Esophagus muscularis mucosa (tissue), 4 donors: ENCODE results near the gene SOWAHA.

Experiments
- EP300 ChIP-seq: sonication (generic); formaldehyde crosslinking; IDR thresholded peaks from one replicate; pipeline ENCODE4 v1.6.1; 2017; ENCODE audit warnings: antibody characterized with exemption
- POLR2A ChIP-seq: fragments of 450-650 bp; IDR thresholded peaks from one replicate; pipeline ENCODE4 v1.6.1; 2017; ENCODE audit warnings: antibody characterized with exemption, moderate library complexity, mild to moderate bottlenecking, low read depth
- POLR2AphosphoS5 ChIP-seq, 2 donors: sonication (generic); formaldehyde crosslinking; IDR thresholded peaks; one replicate each; pipeline ENCODE4 v1.6.1; 2017; ENCODE audit warnings: antibody characterized with exemption in 2 of 2
- TF ChIP-seq, protein P1 (sequence below), 3 experiments: fragments of 200-600 bp in 2 of 3; fragments of 450-650 bp in 1 of 3; sonication (generic) in 2 of 3; IDR thresholded peaks; one replicate each; pipeline ENCODE4 v1.5.1; 2017 to 2019; ENCODE audit warnings: antibody characterized with exemption in 3 of 3, mild to moderate bottlenecking in 2 of 3, moderate library complexity in 1 of 3

DNA sequence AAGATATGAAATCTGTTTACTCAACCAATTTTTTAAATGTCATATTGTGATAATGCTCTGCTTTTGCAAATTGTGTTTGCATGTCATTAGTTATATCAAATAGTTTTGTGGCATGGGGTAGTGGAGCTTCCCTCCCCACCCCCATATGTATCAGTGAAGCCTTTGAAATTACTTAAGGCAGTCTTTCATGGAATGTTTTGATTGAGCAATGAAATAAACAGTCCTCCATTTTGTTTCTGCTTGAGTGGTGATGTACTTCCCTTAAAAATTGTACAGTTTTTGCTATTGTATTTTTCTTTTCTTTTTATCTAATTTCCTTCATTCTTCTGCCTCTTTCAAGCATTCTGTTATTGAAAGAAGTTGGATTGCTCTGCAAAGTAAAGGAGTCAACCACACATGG is 3.5 kb downstream of the SOWAHA start:
- TF ChIP-seq POLR2A (no peak), POLR2AphosphoS5 (IDR thresholded peaks at IDR 0.05) (no peak), EP300 (no peak)
- TF ChIP-seq, protein P1, sequence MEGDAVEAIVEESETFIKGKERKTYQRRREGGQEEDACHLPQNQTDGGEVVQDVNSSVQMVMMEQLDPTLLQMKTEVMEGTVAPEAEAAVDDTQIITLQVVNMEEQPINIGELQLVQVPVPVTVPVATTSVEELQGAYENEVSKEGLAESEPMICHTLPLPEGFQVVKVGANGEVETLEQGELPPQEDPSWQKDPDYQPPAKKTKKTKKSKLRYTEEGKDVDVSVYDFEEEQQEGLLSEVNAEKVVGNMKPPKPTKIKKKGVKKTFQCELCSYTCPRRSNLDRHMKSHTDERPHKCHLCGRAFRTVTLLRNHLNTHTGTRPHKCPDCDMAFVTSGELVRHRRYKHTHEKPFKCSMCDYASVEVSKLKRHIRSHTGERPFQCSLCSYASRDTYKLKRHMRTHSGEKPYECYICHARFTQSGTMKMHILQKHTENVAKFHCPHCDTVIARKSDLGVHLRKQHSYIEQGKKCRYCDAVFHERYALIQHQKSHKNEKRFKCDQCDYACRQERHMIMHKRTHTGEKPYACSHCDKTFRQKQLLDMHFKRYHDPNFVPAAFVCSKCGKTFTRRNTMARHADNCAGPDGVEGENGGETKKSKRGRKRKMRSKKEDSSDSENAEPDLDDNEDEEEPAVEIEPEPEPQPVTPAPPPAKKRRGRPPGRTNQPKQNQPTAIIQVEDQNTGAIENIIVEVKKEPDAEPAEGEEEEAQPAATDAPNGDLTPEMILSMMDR (IDR thresholded peaks at IDR 0.05), result no peak
